GM19239 (cell line): ENCODE measurements around the gene PM20D2.

Experiments
- DNase-seq: peaks from one replicate; pipeline ENCODE4 v3.0.0; 2011; ENCODE audit warnings: low spot score; ENCODE audit not compliant: insufficient read length
- FAIRE-seq: peaks from 2 replicates; lab custom pipeline; 2011; peaks lifted over from hg19 to GRCh38; lab: Jason Lieb, UNC

Gene PM20D2

GRCh38 chr6:89144354-89144906 lies 1.4 kb upstream of the PM20D2 start:
- DNase-seq (peak; percentile 16), FAIRE-seq (peak; percentile 79)

DNA sequence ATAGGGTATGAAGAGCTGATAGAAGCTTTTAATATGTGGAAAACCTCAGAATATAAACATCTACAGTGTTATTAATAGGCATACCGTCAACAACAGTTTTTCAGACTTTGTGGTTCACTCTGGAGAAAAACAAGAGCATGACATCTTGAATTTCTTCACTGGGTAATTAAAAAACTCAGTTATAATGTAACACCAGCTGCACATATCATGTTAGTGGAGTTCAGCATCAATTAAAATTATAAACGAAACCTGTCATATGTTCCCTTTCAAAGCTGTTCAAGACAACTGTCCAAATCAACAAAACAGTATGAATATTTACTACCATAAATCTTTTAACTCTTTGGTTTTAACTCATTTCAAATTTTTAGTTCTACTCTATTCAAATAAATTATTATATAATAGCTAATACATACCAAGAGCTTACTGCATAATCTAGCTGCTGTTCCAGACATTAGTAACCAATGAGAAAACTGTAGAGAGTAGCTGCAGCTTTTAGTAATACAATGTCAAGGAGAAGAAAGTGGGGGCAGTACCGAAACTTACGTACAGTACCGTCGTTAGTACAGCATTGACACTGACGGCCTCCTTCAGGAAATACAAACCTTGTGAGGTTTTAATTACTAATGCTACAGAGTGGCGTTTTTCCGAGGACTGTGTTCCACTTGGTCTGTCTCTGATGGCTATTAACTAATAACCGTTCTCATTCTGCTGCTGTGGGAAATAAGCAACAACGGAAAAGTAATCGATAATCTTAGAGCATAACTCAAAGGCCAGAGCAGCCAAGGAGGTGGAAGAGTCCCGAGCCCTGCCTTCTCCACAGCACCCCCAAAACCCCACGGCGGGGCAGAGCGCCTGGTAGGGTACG lies 532 bp upstream of the PM20D2 start:
- DNase-seq: peak; percentile 35
- peak; percentile 90 for FAIRE-seq

DNA sequence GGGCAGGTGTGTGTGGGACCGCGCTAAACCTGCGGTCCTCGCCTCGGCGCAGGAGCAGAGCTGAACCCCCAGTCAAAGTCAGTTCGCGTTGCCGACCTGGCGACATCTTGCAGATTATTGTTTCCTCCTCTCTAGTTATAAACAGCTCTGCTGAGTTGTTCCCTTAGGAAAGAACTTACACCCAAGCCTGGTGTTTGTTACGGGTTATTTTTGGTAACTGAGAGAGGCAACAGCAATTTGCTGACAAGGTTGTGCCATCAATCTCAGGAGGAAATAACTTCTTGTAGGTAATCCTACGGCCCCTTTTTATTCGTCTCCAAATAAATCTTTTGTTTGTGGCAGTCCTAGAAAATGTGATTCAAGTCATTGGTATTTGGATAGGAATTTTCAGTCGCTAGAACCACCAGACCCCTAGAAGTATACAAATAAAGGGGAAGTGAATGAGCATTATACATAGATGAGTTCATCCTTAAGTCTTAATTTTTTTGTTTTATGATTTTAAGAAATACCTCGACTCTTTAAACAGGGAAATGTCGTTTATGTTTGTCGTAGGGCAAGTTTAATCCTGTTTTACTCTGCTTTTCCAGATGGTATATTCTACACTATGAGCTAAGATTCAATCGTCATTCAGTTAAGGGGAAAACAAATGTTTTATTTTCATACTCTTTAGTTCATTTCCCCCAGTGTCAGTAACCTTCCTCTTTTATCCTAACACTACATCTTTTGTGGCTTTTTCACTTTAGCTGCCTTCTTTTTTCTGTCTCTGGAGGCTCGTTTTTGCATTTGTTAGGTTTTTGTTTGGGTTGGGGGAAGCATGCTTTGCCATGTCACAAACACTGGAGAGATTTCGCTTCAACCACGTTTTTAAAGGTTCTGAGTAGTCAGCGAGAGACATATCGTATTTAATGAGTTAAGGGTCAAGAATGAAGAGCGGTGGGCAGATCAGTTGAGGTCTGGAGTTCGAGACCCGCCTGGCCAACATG lies 1.2 kb downstream of the PM20D2 start:
- FAIRE-seq: peak; percentile 86

DNA sequence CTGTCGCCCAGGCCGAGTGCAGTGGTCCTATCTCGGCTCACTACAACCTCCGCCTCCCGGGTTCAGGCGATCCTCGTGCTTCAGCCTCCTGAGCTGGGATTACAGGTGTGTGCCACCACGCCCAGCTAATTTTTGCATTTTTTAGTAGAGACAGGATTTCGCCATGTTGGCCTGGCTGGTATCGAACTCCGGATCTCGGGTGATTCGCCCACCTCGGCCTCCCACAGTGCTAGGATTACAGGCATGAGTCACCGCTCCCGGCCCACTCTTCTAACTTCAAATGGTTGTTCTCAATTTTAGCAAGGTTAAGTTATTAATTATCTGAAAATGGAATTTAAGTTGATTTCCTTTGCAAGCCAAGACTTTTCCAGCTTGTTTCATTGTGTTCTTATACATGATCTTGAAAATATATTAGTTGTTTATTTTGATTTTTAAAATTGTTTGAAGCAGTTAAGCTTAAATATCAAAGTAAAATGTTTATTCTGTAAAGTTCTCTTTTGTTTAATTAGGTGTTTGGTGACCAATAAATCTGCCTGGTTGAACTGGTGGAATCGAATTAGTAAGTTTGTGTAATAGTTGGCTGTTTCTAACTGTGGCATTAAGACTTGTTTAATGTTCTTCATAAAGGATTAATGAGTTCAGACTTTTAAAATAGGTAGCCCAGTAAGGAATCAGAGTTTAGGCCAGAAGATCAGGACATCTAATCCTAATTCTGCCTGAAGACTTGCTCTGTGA lies 2.3 kb downstream of the PM20D2 start:
- no peak for DNase-seq
- FAIRE-seq: peak; percentile 35

More for the DNA sequence above, 1.2 kb downstream of the PM20D2 start:
- peak; percentile 12 for DNase-seq

GRCh38 chr6:89154131-89154530 lies 8.3 kb downstream of the PM20D2 start:
- FAIRE-seq: no peak
- DNase-seq: no peak

- FAIRE-seq (no peak), DNase-seq (no peak)
Observed at GRCh38 chr6:89160331-89161092, 14.7 kb downstream of the PM20D2 start.

DNA sequence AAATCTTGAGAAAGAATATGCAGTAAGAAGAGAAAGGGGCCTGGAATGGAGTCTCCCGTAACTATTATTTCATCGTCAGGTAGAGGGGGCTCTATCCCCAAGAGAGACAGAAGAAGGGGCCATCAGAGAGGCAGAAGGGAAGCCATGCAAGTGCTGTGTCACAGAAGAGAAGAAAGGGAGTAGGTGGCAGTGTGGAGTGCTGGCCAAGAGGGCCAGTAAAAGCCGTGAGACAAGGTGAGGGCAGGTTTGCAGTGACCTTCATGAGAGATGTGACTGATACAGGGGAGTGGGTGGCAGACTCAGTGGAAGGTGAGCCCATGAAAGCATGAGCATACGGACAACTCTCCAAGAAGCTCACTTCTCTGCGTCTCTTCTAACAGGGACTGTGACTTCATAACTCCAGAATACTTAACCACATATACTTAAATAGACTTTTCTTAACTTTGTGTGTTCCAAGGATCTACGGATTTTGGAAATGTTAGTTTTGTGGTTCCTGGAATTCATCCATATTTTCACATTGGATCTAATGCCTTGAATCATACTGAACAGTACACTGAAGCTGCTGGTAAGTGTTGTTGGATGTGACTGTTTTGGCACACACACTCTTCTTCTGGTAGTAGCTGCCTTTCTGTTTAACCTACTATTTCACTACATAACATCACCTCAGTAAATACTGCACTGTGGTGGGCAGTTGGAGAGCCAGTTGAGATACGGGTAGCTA lies 15.6 kb downstream of the PM20D2 start:
- FAIRE-seq (no peak), DNase-seq (no peak)

- no peak for FAIRE-seq
Observed at GRCh38 chr6:89162047-89162371, 16.2 kb downstream of the PM20D2 start.

GRCh38 chr6:89172131-89172530 lies 26.3 kb downstream of the PM20D2 start:
- FAIRE-seq (no peak), DNase-seq (no peak)

More at GRCh38 chr6:89162047-89162371, 16.2 kb downstream of the PM20D2 start:
- DNase-seq: no peak

- DNase-seq: no peak
- no peak for FAIRE-seq
Observed at GRCh38 chr6:89173634-89174033, 27.8 kb downstream of the PM20D2 start.

- FAIRE-seq: no peak
Observed at GRCh38 chr6:89180112-89180511, 34.3 kb downstream of the PM20D2 start.

DNA sequence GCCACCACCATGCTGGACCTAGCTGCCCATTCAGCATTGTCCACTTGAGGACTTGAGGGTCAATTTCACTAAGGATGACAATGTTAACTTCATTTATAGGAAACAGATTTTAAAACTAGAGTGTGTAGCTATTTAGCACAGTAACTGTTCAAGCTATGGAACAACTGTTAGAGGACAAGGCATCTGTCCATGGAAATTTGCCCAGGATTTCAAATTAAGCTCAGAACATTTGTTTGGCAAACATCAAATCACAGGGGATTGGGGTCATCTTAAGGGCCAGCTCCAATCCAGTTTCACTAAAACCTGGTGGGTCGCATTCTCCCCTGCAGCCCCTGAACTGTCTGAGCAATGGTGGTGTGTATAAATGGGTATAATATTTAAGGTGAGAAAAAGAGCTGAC lies 35.1 kb downstream of the PM20D2 start:
- DNase-seq (no peak), FAIRE-seq (no peak)

More at GRCh38 chr6:89180112-89180511, 34.3 kb downstream of the PM20D2 start:
- DNase-seq: no peak

DNA sequence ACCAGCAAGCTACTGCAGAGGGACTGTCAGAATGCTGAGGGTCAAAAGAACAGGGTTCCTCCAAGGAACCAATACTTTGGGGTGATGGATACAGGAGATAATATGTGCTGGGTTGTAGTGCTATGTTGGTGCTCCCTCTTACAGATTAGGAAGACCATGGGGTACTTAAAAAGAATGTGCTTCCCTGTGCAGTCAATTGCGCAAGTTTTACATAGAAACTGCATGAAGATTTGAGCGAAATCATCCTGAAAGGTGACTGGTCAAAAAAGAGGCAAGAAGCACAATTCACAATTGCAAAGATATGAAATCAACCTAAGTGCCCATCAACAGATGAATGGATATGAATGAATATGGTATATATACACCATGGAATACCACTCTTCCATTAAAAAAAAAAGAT lies 37.4 kb downstream of the PM20D2 start:
- FAIRE-seq (no peak), DNase-seq (no peak)

DNA sequence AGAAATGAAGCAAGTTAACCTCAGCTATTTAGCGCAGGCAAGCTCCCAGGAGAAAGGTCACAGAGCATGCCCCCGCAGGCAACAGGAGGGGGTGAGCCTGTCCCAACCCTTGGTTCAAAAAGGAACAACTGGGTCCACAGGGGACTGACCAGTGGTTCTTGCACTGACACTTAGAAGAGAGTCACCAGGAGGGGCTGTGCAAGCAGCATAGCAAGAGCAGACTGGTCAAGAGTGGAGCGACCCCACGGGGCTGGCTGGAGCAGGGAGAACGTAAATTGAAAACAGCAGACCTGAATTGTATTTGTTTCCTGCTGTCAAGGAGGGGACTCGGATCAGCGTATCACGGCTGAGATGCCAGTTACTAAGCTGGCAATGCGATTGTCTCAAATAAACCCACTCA lies 38.5 kb downstream of the PM20D2 start:
- no peak for DNase-seq
- no peak for FAIRE-seq

- FAIRE-seq: no peak
- no peak for DNase-seq
Observed at GRCh38 chr6:89186762-89187161, 40.9 kb downstream of the PM20D2 start.

GRCh38 chr6:89187504-89187903 lies 41.6 kb downstream of the PM20D2 start:
- FAIRE-seq: no peak
- DNase-seq: no peak

GRCh38 chr6:89190741-89191140 lies 44.9 kb downstream of the PM20D2 start:
- no peak for DNase-seq
- no peak for FAIRE-seq

DNA sequence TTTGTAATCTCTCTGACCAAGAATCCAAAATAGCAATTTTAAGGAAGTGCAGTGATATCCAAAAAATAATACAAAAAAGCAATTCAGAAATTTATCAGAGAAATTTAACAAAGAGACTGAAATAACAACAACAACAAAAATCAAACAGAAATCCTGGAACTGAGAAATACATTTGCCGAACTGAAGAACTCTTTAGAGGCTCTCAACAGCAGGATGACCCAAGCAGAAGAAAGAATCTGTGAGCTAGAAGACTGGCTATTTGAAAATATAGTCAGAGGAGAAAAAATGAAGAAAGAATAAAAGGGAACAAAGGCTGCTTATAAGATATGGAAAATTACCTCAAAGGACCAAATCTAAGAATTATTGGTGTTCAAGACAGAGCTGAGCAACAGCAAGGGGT lies 48.7 kb downstream of the PM20D2 start:
- no peak for DNase-seq
- no peak for FAIRE-seq

DNA sequence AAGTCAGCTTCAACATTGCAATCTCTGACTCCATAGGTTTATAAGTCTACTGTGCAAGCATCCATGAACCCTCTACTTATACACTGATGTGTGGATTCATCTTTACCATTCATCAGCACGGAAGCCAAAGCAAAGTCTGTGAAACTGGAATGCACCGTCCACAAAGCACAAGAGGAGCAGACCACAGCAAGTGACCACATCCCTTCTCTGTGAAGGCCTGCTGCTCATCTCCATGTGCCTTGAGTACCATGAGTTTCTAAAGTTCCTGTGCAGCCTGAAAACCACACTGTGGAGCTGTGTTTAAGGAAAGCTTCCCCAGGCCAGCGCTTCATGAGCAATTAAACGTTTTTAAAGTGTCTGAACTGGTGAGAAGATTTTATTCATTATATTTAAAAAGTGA lies 51.3 kb downstream of the PM20D2 start:
- FAIRE-seq (no peak), DNase-seq (no peak)
